Endothelial cell of umbilical vein (primary cell): ENCODE data around the gene CCSER2. TPM values are rescaled to one million over a fixed set of nuclear protein-coding genes. Genes with fewer than 3 reads are reported as not detected.

Experiments
- BruUV-seq: library from RNA; stranded (reverse); fragments of 400-500 nt; replicated peaks from 2 replicates; lab custom pipeline; 2021; lab: Mats Ljungman, UMichigan
- CTCF ChIA-PET: fragments of 300-600, 350-600 bp; sonication (Branson Sonifier 250); formaldehyde crosslinking; loops from one replicate; lab custom pipeline; 2021; ENCODE audit warnings: antibody characterized with exemption, inconsistent platforms; lab: Charles Lee
- POLR2A ChIA-PET: fragments of 300-600, 350-600 bp; sonication (Branson Sonifier 250); formaldehyde crosslinking; loops from one replicate; lab custom pipeline; 2021; ENCODE audit warnings: antibody characterized with exemption, inconsistent platforms; lab: Charles Lee
- DNase-seq: peaks from one replicate; pipeline ENCODE4 v3.0.0-alpha.2; 2011; ENCODE audit warnings: low read depth, low spot score
- FAIRE-seq: peaks from 2 replicates; lab custom pipeline; 2011; peaks lifted over from hg19 to GRCh38; lab: Jason Lieb, UNC
- H2AFZ ChIP-seq: 2 replicates; pipeline ENCODE4 v1.6.0; 2012; ENCODE audit warnings: low read depth, low read length, control low read depth, inconsistent platforms
- H3K27ac ChIP-seq: 2 replicates; pipeline ENCODE4 v1.5.1; 2011; ENCODE audit warnings: low read depth, mild to moderate bottlenecking, control low read depth, low read length, moderate library complexity; ENCODE audit not compliant: insufficient read depth
- H3K27me3 ChIP-seq, 2 experiments: 2 replicates each; pipeline versions ENCODE4 v1.6.0 to v1.6.1; 2011; ENCODE audit warnings: low read length in 2 of 2, mixed read lengths in 1 of 2; ENCODE audit not compliant: control insufficient read depth in 2 of 2, insufficient read depth in 2 of 2
- H3K36me3 ChIP-seq, 2 experiments: 2 replicates in 1 of 2; 3 replicates in 1 of 2; pipeline ENCODE4 v1.5.1; 2011; ENCODE audit warnings: low read length in 2 of 2, mild to moderate bottlenecking in 1 of 2, moderate library complexity in 1 of 2; ENCODE audit not compliant: control insufficient read depth in 2 of 2, insufficient read depth in 2 of 2; ENCODE audit errors: extremely low read depth in 1 of 2
- H3K4me1 ChIP-seq: 3 replicates; pipeline ENCODE4 v1.5.1; 2011; ENCODE audit warnings: mild to moderate bottlenecking, low read length; ENCODE audit not compliant: control insufficient read depth, insufficient read depth; ENCODE audit errors: extremely low read depth
- H3K4me2 ChIP-seq: 2 replicates; pipeline ENCODE4 v1.6.1; 2011; ENCODE audit warnings: low read length, control low read depth, mixed read lengths; ENCODE audit not compliant: insufficient read depth
- H3K4me3 ChIP-seq, 3 experiments: fragments of 200-600 bp in 1 of 3; sonication (generic), shearing (Covaris generic) in 1 of 3; replicated peaks in 1 of 3; 2 replicates each; pipeline ENCODE4 v1.5.1; 2011 to 2016; ENCODE audit warnings: control low read depth in 3 of 3, low read length in 3 of 3, mild to moderate bottlenecking in 2 of 3, inconsistent platforms in 1 of 3, low read depth in 1 of 3, moderate library complexity in 1 of 3; ENCODE audit not compliant: insufficient read depth in 1 of 3
- H3K79me2 ChIP-seq: 2 replicates; pipeline ENCODE4 v1.6.0; 2012; ENCODE audit warnings: low read length, inconsistent platforms; ENCODE audit not compliant: control insufficient read depth, insufficient read depth
- H3K9ac ChIP-seq: replicated peaks from 2 replicates; pipeline ENCODE3; 2011; ENCODE audit warnings: low read length, control low read depth; ENCODE audit not compliant: insufficient read depth; ENCODE audit errors: extremely low read depth
- H3K9me1 ChIP-seq: replicated peaks from 3 replicates; pipeline ENCODE4 v1.6.0; 2011; ENCODE audit warnings: mild to moderate bottlenecking, low read length; ENCODE audit not compliant: control insufficient read depth, insufficient read depth; ENCODE audit errors: extremely low read depth
- H3K9me3 ChIP-seq: replicated peaks from 2 replicates; pipeline ENCODE4 v1.5.1; 2012; ENCODE audit warnings: low read length, inconsistent platforms; ENCODE audit not compliant: control insufficient read depth, insufficient read depth
- H4K20me1 ChIP-seq: replicated peaks from 2 replicates; pipeline ENCODE3; 2011; ENCODE audit warnings: mild to moderate bottlenecking, low read length; ENCODE audit not compliant: control insufficient read depth, insufficient read depth; ENCODE audit errors: extremely low read depth
- EZH2 ChIP-seq: IDR thresholded peaks from 2 replicates; pipeline ENCODE4 v1.6.1; 2012; ENCODE audit warnings: borderline replicate concordance, low read depth, mild to moderate bottlenecking, moderate library complexity, low read length, inconsistent platforms; ENCODE audit not compliant: severe bottlenecking
- GATA2 ChIP-seq: IDR thresholded peaks from 2 replicates; pipeline ENCODE4 v1.7.0; 2011; ENCODE audit warnings: low read depth, mild to moderate bottlenecking, moderate library complexity, mixed read lengths, low read length; ENCODE audit not compliant: insufficient read length, insufficient read depth
- JUN ChIP-seq: IDR thresholded peaks from 2 replicates; pipeline ENCODE4 v1.6.1; 2011; ENCODE audit warnings: borderline replicate concordance, low read depth; ENCODE audit not compliant: insufficient read length, insufficient read depth
- MYC ChIP-seq: IDR thresholded peaks from one replicate; pipeline ENCODE4 v1.6.1; 2011; ENCODE audit warnings: mild to moderate bottlenecking, low read depth, low read length
- POLR2A ChIP-seq: IDR thresholded peaks from 2 replicates; pipeline ENCODE4 v1.6.1; 2012; ENCODE audit warnings: low read depth, mild to moderate bottlenecking, control low read depth, low read length
- POLR2AphosphoS5 ChIP-seq: IDR thresholded peaks from 2 replicates; pipeline ENCODE4 v1.6.1; 2012; ENCODE audit warnings: low read depth, mild to moderate bottlenecking, control low read depth, low read length, moderate library complexity; ENCODE audit not compliant: insufficient read depth
- dilution Hi-C: fragments of 300-500 bp; cut with MboI; formaldehyde crosslinking; loops from one replicate; pipeline ENCODE4 v1.15.0; 2019; ENCODE audit warnings: low sequenced_read_pairs; ENCODE audit not compliant: extremely low pct_ligation_motif_present
- intact Hi-C: fragments of 100-400 bp; cut with micrococcal nuclease; formaldehyde crosslinking; loops from one replicate; pipeline ENCODE4 v1.10.0; 2022
- polyA plus RNA-seq, 4 experiments: library from polyadenylated mRNA; depleted of rRNA in 3 of 4; stranded (reverse) in 3 of 4; unstranded in 1 of 4; fragments of >200 nt; gene quantifications; 2 replicates each; pipeline versions ENCODE4 v1.2.1 to v1.2.3, GENCODE V29; 2011 to 2012; ENCODE audit warnings: missing spikeins in 1 of 4
- total RNA-seq: library from RNA; stranded (reverse); gene quantifications from 2 replicates; pipeline ENCODE4 v1.2.3, GENCODE V29; 2021
- TF ChIP-seq, protein P1 (sequence below): IDR thresholded peaks from 2 replicates; pipeline ENCODE4 v1.6.1; 2011; ENCODE audit not compliant: insufficient read depth, insufficient read length
- TF ChIP-seq, protein P2 (sequence below), 2 donors: IDR thresholded peaks; 1 replicate in 1 of 2; 2 replicates in 1 of 2; pipeline ENCODE4 v1.5.1; 2011; ENCODE audit warnings: low read length in 2 of 2, mild to moderate bottlenecking in 2 of 2, moderate library complexity in 2 of 2, control low read depth in 1 of 2, inconsistent platforms in 1 of 2, low read depth in 1 of 2; ENCODE audit not compliant: insufficient read depth in 1 of 2; ENCODE audit errors: extremely low read depth in 1 of 2

Gene CCSER2
- total and polyA plus RNA-seq, 2 donors (not counting 3 experiments of a cell fraction or from before 2014, with no cell fraction given), result 14.5 to 49.3 TPM

DNA sequence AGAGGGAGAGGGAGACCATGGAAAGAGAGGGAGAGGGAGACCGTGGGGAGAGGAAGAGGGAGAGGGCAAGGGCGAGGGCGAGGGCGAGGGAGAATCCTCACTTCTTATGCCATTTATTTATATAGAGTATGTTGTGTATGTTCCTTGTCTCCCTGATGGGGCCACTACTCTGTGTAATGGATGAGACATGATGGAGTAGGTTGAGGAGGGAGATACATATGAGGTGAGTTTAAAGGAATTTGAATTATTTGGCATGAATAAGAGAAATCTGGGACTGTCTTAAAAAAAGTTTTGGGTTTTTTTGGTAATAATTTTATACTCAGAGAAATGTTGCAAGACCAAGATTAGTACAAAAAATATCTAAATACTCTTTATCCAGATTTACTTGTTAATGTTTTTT is 20.1 kb downstream of the CCSER2 start:
- Histone ChIP-seq H3K79me2 (peaks cover 43% of the 10 kb centered on the region), H3K27ac (no peak overlapping the region), H3K4me2 (no peak overlapping the region), H4K20me1 (peaks cover 6% of the 10 kb centered on the region), H3K4me3 (no peak overlapping the region), H3K4me1 (peaks cover 4% of the 10 kb centered on the region), H3K9me3 (no peaks in the 10 kb centered on the region), H3K9me1 (no peaks in the 10 kb centered on the region), H3K27me3 (no peaks in the 10 kb centered on the region), H2AFZ (no peak overlapping the region), H3K9ac (no peak overlapping the region), H3K36me3 (no peaks in the 10 kb centered on the region)
- dilution Hi-C loops (no loop called here), intact Hi-C loops (no loop called here)
- DNase-seq (no peak), FAIRE-seq (no peak)
- no TSS peak for BruUV-seq
- CTCF ChIA-PET, result no interaction called here
- no peak for TF ChIP-seq GATA2
- TF ChIP-seq JUN, result no peak
- TF ChIP-seq MYC, result no peak
- no peak for TF ChIP-seq POLR2A
- POLR2A ChIA-PET, result no interaction called here

DNA sequence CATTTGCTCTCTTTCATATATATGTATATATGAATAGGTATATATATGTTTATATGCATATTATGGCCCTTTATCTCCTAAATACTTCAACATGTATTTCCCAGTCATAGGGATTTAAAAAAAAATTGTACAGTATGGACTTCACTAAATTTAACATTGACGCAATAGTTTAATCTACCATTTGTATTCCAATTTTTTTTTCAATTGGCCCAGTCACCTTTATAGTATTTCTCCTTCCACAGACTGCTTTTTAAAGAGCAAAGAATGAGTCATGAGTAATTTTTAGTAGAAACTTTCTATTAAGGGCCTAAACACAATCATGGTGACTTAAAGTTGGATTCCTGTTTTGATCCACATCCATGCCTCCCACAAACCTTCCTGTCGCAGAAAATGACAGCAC is 20.5 kb downstream of the CCSER2 start:
- FAIRE-seq, result no peak
- H4K20me1 ChIP-seq, result peaks cover 7% of the 10 kb centered on the region
- peak overlapping the region; percentile 1 for H3K27ac ChIP-seq
- POLR2A ChIA-PET, result no interaction called here
- H3K79me2 ChIP-seq, result peaks cover 42% of the 10 kb centered on the region
- H3K36me3 ChIP-seq, result no peaks in the 10 kb centered on the region
- H3K4me3 ChIP-seq, result no peak overlapping the region
- H3K9ac ChIP-seq, result peak overlapping the region; percentile 9
- dilution Hi-C loops (no loop called here), intact Hi-C loops (no loop called here)
- no peaks in the 10 kb centered on the region for H3K9me1 ChIP-seq
- no peaks in the 10 kb centered on the region for H3K27me3 ChIP-seq
- no peak overlapping the region for H2AFZ ChIP-seq
- peak; percentile 21 for DNase-seq
- no peaks in the 10 kb centered on the region for H3K9me3 ChIP-seq
- BruUV-seq, result no TSS peak
- TF ChIP-seq MYC, result no peak
- TF ChIP-seq, protein P1, sequence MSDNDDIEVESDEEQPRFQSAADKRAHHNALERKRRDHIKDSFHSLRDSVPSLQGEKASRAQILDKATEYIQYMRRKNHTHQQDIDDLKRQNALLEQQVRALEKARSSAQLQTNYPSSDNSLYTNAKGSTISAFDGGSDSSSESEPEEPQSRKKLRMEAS, result no peak
- TF ChIP-seq POLR2A, result no peak
- TF ChIP-seq, protein P2, sequence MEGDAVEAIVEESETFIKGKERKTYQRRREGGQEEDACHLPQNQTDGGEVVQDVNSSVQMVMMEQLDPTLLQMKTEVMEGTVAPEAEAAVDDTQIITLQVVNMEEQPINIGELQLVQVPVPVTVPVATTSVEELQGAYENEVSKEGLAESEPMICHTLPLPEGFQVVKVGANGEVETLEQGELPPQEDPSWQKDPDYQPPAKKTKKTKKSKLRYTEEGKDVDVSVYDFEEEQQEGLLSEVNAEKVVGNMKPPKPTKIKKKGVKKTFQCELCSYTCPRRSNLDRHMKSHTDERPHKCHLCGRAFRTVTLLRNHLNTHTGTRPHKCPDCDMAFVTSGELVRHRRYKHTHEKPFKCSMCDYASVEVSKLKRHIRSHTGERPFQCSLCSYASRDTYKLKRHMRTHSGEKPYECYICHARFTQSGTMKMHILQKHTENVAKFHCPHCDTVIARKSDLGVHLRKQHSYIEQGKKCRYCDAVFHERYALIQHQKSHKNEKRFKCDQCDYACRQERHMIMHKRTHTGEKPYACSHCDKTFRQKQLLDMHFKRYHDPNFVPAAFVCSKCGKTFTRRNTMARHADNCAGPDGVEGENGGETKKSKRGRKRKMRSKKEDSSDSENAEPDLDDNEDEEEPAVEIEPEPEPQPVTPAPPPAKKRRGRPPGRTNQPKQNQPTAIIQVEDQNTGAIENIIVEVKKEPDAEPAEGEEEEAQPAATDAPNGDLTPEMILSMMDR (IDR thresholded peaks at IDR 0.05; ENCODE audit: extremely low read depth in 1 of 2, insufficient read depth in 1 of 2, low read depth in 1 of 2, low read length in 2 of 2), result no peak
- TF ChIP-seq GATA2, result no peak
- peak; percentile 52 for TF ChIP-seq JUN
- no peak for TF ChIP-seq EZH2
- TF ChIP-seq POLR2AphosphoS5, result no peak
- H3K4me1 ChIP-seq, result peaks cover 4% of the 10 kb centered on the region
- CTCF ChIA-PET, result interaction anchor here (2.0 to 4.8 kb wide), 2 partner anchors 12 to 188 kb away, joined by 20 to 43 read pairs; no protein-coding TSS in a partner anchor
- H3K4me2 ChIP-seq, result no peak overlapping the region
